ENCODE measurements around the gene MISP. TPM values are rescaled to one million over a fixed set of nuclear protein-coding genes. Genes with fewer than 3 reads are reported as not detected.

The MISP gene
- total and polyA plus RNA-seq, 7 experiments from 2014 or later: not detected

DNA sequence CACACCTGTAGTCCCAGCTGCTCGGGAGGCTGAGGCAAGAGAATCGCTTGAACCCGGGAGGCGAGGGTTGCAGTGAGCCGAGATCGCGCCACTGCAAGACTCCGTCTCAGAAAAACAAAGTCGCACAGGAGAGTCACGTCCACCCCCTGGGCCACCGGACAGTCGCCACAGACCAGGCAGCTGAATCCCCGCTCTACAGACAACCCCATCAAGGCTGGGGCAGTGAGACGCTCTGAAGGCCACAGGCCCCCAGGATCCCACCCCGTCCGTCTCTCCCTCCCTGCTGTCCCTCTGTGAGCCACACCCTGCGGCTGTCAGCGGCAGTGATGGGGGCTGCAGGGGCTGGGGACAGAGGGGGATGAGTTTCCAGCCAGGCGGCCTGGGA is 30.9 kb downstream of the MISP start:
- intact Hi-C loops (cut with micrococcal nuclease): no loop called here
- Mint-ChIP-seq H3K27ac (no peak overlapping the region), H3K4me1 (no peaks in the 10 kb centered on the region), H3K9me3 (peaks cover 0 to 2% (median 0%) of the 10 kb centered on the region in 11 donors), H3K36me3 (no peaks in the 10 kb centered on the region), H3K4me3 (no peak overlapping the region), H3K27me3 (peaks cover 0 to 4% (median 0%) of the 10 kb centered on the region in 5 donors)
- Histone ChIP-seq H3K36me3 (ENCODE audit: control insufficient read depth in 2 of 3, insufficient read depth in 3 of 3, low read length in 3 of 3) (no peaks in the 10 kb centered on the region), H3K4me1 (ENCODE audit: control insufficient read depth in 2 of 2, insufficient read depth in 2 of 2, low read length in 2 of 2) (no peaks in the 10 kb centered on the region), H3K27me3 (ENCODE audit: control insufficient read depth in 2 of 2, insufficient read depth in 2 of 2, low read length in 2 of 2) (no peaks in the 10 kb centered on the region), H3K4me3 (ENCODE audit: low read length) (no peak overlapping the region), H3K9me3 (ENCODE audit: control insufficient read depth in 2 of 3, low read length in 3 of 3) (no peaks in the 10 kb centered on the region), H3K27ac (ENCODE audit: low read depth, low read length) (no peak overlapping the region)
- ChIA-PET CTCF (no interaction called here), POLR2A (no interaction called here)
- no peak for DNase-seq
- ATAC-seq: no peak

DNA sequence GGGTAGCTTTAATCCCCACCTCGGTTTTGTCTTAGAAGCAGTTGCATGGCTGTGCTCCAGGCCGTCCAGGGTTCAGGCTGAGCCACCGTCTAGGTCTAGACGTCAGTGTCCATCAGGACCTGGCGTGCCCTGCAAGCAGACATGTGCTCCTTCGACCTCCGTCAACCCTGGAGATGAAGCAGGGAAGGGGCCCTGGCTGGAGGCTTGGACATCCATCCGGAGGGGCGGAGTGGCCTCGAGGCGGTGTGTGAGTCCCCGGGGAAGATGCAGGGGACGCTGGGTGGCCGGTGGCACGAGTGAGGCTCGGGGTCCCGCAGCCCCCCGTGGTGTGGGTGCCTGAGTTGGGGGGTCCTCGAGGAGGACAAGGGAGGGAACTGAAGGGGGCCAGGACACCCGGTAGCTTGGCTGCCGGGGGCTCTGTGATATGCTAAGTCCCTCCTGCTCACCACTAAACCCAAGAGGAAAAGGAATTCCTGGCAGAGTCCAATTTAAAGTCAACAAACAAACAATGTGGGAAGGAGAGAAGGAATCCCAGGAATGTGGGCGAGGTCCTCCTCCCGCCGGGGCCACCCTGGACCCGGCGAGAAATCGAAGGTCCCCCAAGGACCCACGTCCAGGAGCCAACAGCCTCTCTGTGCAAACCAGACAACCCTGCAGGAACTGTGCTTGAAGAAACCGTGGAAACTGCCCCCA is 31.4 kb downstream of the MISP start:
- H3K27ac Mint-ChIP-seq: no peak overlapping the region
- no peaks in the 10 kb centered on the region for H3K36me3 Mint-ChIP-seq
- ChIA-PET POLR2A (no interaction called here), CTCF (no interaction called here)
- no peak overlapping the region for H3K27ac ChIP-seq (ENCODE audit: low read depth, low read length)
- ATAC-seq (no peak), DNase-seq (no peak)
- H3K4me1 ChIP-seq (ENCODE audit: control insufficient read depth in 2 of 2, insufficient read depth in 2 of 2, low read length in 2 of 2): no peaks in the 10 kb centered on the region
- peaks cover 0 to 2% (median 0%) of the 10 kb centered on the region in 11 donors for H3K9me3 Mint-ChIP-seq
- no peaks in the 10 kb centered on the region for H3K9me3 ChIP-seq (ENCODE audit: control insufficient read depth in 2 of 3, low read length in 3 of 3)
- no peaks in the 10 kb centered on the region for H3K4me1 Mint-ChIP-seq
- no peaks in the 10 kb centered on the region for H3K27me3 ChIP-seq (ENCODE audit: control insufficient read depth in 2 of 2, insufficient read depth in 2 of 2, low read length in 2 of 2)
- peaks cover 0 to 4% (median 0%) of the 10 kb centered on the region in 5 donors for H3K27me3 Mint-ChIP-seq
- intact Hi-C loops (cut with micrococcal nuclease): no loop called here
- H3K4me3 ChIP-seq (ENCODE audit: low read length): no peak overlapping the region
- H3K36me3 ChIP-seq (ENCODE audit: control insufficient read depth in 2 of 3, insufficient read depth in 3 of 3, low read length in 3 of 3): no peaks in the 10 kb centered on the region
- no peak overlapping the region for H3K4me3 Mint-ChIP-seq

DNA sequence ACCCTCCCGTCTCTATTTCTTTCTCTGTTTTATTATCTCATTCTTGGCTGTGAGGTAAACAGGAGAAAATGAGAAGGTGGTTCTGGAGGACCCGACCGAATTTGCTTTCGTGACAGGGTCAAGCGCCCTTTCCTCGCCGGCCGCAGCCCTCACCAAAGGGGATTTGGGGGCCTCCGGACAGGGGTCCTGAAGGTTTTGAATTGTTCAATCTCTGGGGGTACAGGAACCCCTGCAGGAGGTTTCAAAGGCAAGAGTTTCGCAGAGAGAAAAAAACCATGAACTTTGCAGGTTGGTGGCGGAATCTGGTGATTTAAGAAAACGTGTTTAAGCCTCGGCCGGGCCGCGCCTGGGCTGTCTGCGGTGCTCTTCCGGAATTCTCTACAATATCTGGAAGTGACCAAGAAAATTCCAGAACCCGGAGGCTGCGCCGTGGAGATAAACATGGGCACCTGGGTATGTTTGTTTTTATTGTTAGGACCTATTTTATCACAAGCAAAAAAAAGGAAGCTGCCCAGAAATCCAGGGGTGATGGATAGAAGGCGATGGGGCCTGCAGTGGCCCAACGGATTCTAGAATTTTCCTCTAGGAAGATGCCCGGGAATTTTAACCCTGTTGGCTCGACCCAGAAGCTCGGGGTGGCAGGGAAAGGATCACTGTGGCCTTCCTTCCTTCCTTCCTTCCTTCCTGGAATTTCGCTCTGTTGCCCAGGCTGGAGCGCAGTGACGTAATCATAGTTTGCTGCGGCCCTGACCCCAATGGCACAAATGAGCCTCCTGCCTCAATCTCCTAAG is 32.2 kb downstream of the MISP start:
- intact Hi-C loops (cut with micrococcal nuclease): no loop called here
- Histone ChIP-seq H3K36me3 (ENCODE audit: control insufficient read depth in 2 of 3, insufficient read depth in 3 of 3, low read length in 3 of 3) (no peaks in the 10 kb centered on the region), H3K27ac (ENCODE audit: low read depth, low read length) (no peak overlapping the region), H3K4me1 (ENCODE audit: control insufficient read depth in 2 of 2, insufficient read depth in 2 of 2, low read length in 2 of 2) (no peaks in the 10 kb centered on the region), H3K9me3 (ENCODE audit: control insufficient read depth in 2 of 3, low read length in 3 of 3) (no peaks in the 10 kb centered on the region), H3K4me3 (ENCODE audit: low read length) (no peak overlapping the region), H3K27me3 (ENCODE audit: control insufficient read depth in 2 of 2, insufficient read depth in 2 of 2, low read length in 2 of 2) (no peaks in the 10 kb centered on the region)
- ATAC-seq (no peak), DNase-seq (no peak)
- no peak overlapping the region for H3K27ac Mint-ChIP-seq
- H3K4me3 Mint-ChIP-seq: no peak overlapping the region
- no peaks in the 10 kb centered on the region for H3K4me1 Mint-ChIP-seq
- peaks cover 0 to 2% (median 0%) of the 10 kb centered on the region in 11 donors for H3K9me3 Mint-ChIP-seq
- H3K27me3 Mint-ChIP-seq: peaks cover 0 to 4% (median 0%) of the 10 kb centered on the region in 5 donors
- no peaks in the 10 kb centered on the region for H3K36me3 Mint-ChIP-seq
- CTCF ChIA-PET: no interaction called here
- POLR2A ChIA-PET: no interaction called here

DNA sequence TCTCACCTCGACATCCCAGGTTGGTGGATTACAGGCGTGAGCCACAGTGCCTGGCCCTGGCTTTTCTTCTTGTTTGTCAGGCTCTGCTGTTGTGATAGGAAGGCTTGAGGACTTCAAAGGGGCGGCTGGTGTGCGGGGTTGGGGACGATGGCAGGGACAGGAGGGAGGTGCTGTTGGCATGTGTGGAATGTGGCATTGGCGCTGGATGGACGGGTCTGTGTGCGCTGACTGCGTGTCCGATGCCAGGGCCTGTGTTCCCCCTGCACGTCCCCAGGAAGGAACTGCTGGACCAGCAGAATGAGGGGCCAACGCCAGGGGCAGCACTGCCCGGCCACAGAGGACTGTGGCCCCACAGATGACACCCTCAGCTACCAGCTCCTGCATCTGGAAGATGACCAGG is 33.6 kb downstream of the MISP start:
- ChIA-PET CTCF (interaction anchor here (0.6 kb wide), 3 partner anchors 79 to 273 kb away, joined by 3 to 4 read pairs (median 3); no protein-coding TSS in a partner anchor), POLR2A (interaction anchor here (0.5 kb wide), 1 partner anchor 58 kb away, joined by 4 read pairs; no protein-coding TSS in a partner anchor)
- H3K4me1 Mint-ChIP-seq: peaks cover 0 to 7% (median 0%) of the 10 kb centered on the region in 7 donors
- no peak overlapping the region for H3K27ac Mint-ChIP-seq
- intact Hi-C loops (cut with micrococcal nuclease): no loop called here
- H3K9me3 Mint-ChIP-seq: no peaks in the 10 kb centered on the region
- DNase-seq (no peak), ATAC-seq (no peak)
- H3K36me3 Mint-ChIP-seq: no peaks in the 10 kb centered on the region
- no peaks in the 10 kb centered on the region for H3K36me3 ChIP-seq (ENCODE audit: control insufficient read depth in 2 of 3, insufficient read depth in 3 of 3, low read length in 3 of 3)
- no peak overlapping the region for H3K4me3 Mint-ChIP-seq
- no peaks in the 10 kb centered on the region for H3K4me1 ChIP-seq (ENCODE audit: control insufficient read depth in 2 of 2, insufficient read depth in 2 of 2, low read length in 2 of 2)
- H3K4me3 ChIP-seq (ENCODE audit: low read length): no peak overlapping the region
- no peaks in the 10 kb centered on the region for H3K27me3 ChIP-seq (ENCODE audit: control insufficient read depth in 2 of 2, insufficient read depth in 2 of 2, low read length in 2 of 2)
- H3K9me3 ChIP-seq (ENCODE audit: control insufficient read depth in 2 of 3, low read length in 3 of 3): no peaks in the 10 kb centered on the region
- peaks cover 0 to 7% (median 0%) of the 10 kb centered on the region in 5 donors for H3K27me3 Mint-ChIP-seq
- H3K27ac ChIP-seq (ENCODE audit: low read depth, low read length): no peak overlapping the region

DNA sequence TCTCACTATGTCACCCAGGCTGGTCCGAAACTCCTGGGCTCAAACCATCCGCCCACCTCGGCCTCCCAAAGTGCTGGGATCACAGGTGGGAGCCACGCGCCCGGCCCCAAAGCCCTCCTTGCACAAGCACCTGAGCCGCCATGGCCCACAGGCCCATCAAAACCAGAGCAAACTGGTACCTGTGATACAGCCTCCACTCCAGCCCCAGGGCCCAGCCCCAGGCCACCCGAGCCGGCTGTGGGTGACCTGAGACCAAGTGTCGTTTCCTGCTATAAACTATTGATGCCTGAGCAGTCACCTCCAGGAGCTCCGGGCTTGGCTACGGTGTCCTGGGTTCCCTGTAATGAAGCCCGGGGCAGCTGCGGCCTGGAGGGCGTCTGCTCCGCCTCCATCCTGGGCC is 36.6 kb downstream of the MISP start:
- H3K9me3 ChIP-seq (ENCODE audit: control insufficient read depth in 2 of 3, low read length in 3 of 3): no peaks in the 10 kb centered on the region
- H3K27ac ChIP-seq (ENCODE audit: low read depth, low read length): no peak overlapping the region
- H3K36me3 Mint-ChIP-seq: no peaks in the 10 kb centered on the region
- H3K9me3 Mint-ChIP-seq: no peaks in the 10 kb centered on the region
- ChIA-PET CTCF (no interaction called here), POLR2A (interaction anchor here (0.7 kb wide), 1 partner anchor 14 kb away, joined by 3 read pairs; no protein-coding TSS in a partner anchor)
- no peak overlapping the region for H3K27ac Mint-ChIP-seq
- no peak overlapping the region for H3K4me3 ChIP-seq (ENCODE audit: low read length)
- peaks cover 0 to 7% (median 0%) of the 10 kb centered on the region in 7 donors for H3K4me1 Mint-ChIP-seq
- no peak for ATAC-seq
- intact Hi-C loops (cut with micrococcal nuclease): no loop called here
- no peaks in the 10 kb centered on the region for H3K27me3 ChIP-seq (ENCODE audit: control insufficient read depth in 2 of 2, insufficient read depth in 2 of 2, low read length in 2 of 2)
- no peak for DNase-seq
- H3K36me3 ChIP-seq (ENCODE audit: control insufficient read depth in 2 of 3, insufficient read depth in 3 of 3, low read length in 3 of 3): no peaks in the 10 kb centered on the region
- H3K4me3 Mint-ChIP-seq: no peak overlapping the region
- H3K27me3 Mint-ChIP-seq: peaks cover 0 to 11% (median 0%) of the 10 kb centered on the region in 5 donors
- no peaks in the 10 kb centered on the region for H3K4me1 ChIP-seq (ENCODE audit: control insufficient read depth in 2 of 2, insufficient read depth in 2 of 2, low read length in 2 of 2)

DNA sequence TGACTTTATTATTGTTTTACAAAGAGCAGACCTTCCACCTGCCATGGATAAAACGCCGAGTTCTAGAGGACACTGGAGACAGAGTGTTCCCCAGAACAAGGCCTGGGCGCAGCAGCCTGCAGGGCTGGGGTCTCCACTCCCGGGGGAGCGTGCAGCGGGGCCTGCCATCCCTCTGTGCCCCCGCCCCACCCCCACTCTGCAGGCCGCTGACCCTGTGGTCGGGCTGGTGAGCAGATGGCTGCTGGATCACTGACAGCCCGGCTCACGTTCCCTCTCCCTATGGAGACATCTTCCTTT is 37.7 kb downstream of the MISP start:
- CTCF ChIA-PET: no interaction called here
- POLR2A ChIA-PET: no interaction called here
- intact Hi-C loops (cut with micrococcal nuclease): no loop called here
- no peaks in the 10 kb centered on the region for H3K9me3 ChIP-seq (ENCODE audit: control insufficient read depth in 2 of 3, low read length in 3 of 3)
- no peaks in the 10 kb centered on the region for H3K27me3 ChIP-seq (ENCODE audit: control insufficient read depth in 2 of 2, insufficient read depth in 2 of 2, low read length in 2 of 2)
- H3K27ac Mint-ChIP-seq: peak overlapping the region in 2 of 9 donors; percentile 58 to 92
- H3K4me3 Mint-ChIP-seq: peak overlapping the region in 1 of 10 donors; percentile 25
- peaks cover 0 to 11% (median 0%) of the 10 kb centered on the region in 5 donors for H3K27me3 Mint-ChIP-seq
- H3K4me1 ChIP-seq (ENCODE audit: control insufficient read depth in 2 of 2, insufficient read depth in 2 of 2, low read length in 2 of 2): no peaks in the 10 kb centered on the region
- no peak overlapping the region for H3K27ac ChIP-seq (ENCODE audit: low read depth, low read length)
- no peaks in the 10 kb centered on the region for H3K36me3 Mint-ChIP-seq
- peaks cover 0 to 7% (median 0%) of the 10 kb centered on the region in 7 donors for H3K4me1 Mint-ChIP-seq
- H3K36me3 ChIP-seq (ENCODE audit: control insufficient read depth in 2 of 3, insufficient read depth in 3 of 3, low read length in 3 of 3): no peaks in the 10 kb centered on the region
- H3K9me3 Mint-ChIP-seq: no peaks in the 10 kb centered on the region
- no peak for DNase-seq
- ATAC-seq: no peak
- H3K4me3 ChIP-seq (ENCODE audit: low read length): no peak overlapping the region

Measured in naive thymus-derived CD4-positive, alpha-beta T cell (primary cell).